ENCODE measurements around the gene ZBTB44. TPM values are rescaled to one million over a fixed set of nuclear protein-coding genes. Genes with fewer than 3 reads are reported as not detected.

The ZBTB44 gene
- total RNA-seq, 1 donor from 2014 or later: 32.5 TPM

DNA sequence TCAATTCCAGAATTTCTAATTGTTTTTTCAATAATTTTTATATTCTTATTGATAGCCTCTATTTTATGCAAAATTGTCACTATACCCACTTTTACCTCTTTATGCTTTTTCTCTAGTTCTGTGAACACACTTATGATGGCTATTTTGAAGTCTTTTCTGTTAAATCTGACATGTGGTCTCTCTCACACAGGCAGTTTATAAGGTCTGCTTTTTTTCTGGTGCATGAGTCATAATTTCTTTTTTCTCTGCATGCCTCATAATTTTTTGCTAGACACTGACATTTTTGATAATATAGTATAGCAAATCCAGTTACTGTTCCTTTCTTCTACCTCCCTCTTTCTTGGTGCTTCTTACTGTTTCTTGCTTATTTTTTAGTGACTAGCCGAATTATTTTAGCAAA, 36.0 kb downstream of the ZBTB44 start:
- Mint-ChIP-seq H3K27ac (ENCODE audit: unreplicated experiment) (no peak overlapping the region), H3K36me3 (ENCODE audit: unreplicated experiment) (peaks cover 3% of the 10 kb centered on the region), H3K27me3 (ENCODE audit: unreplicated experiment) (no peaks in the 10 kb centered on the region), H3K9me3 (ENCODE audit: unreplicated experiment) (peaks cover 5% of the 10 kb centered on the region), H3K4me3 (ENCODE audit: unreplicated experiment) (no peak overlapping the region), H3K4me1 (ENCODE audit: unreplicated experiment) (peaks cover 6% of the 10 kb centered on the region)
- TF ChIP-seq, protein P1, sequence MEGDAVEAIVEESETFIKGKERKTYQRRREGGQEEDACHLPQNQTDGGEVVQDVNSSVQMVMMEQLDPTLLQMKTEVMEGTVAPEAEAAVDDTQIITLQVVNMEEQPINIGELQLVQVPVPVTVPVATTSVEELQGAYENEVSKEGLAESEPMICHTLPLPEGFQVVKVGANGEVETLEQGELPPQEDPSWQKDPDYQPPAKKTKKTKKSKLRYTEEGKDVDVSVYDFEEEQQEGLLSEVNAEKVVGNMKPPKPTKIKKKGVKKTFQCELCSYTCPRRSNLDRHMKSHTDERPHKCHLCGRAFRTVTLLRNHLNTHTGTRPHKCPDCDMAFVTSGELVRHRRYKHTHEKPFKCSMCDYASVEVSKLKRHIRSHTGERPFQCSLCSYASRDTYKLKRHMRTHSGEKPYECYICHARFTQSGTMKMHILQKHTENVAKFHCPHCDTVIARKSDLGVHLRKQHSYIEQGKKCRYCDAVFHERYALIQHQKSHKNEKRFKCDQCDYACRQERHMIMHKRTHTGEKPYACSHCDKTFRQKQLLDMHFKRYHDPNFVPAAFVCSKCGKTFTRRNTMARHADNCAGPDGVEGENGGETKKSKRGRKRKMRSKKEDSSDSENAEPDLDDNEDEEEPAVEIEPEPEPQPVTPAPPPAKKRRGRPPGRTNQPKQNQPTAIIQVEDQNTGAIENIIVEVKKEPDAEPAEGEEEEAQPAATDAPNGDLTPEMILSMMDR (IDR thresholded peaks at IDR 0.05): no peak
- no peak for DNase-seq (ENCODE audit: extremely low spot score, unreplicated experiment)

DNA sequence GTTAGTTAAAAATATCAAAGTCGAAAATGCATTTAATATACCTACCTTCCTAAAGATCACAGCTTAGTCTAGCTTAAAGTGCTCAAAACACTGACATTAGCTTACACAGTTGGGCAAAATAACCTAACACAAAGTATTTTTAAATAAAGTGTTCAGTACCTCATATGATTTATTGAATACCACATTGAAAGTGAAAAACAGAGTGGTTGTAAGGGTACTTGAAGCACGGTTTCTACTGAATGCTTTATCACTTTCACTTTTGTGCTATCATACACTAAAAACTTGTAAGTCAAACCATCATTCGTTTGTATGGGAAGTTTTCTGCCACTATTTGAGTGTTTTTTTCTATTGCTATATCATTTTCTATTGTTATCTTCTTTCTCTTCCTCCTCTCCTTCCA, 36.6 kb downstream of the ZBTB44 start:
- Mint-ChIP-seq H3K27ac (ENCODE audit: unreplicated experiment) (no peak overlapping the region), H3K9me3 (ENCODE audit: unreplicated experiment) (peaks cover 5% of the 10 kb centered on the region), H3K27me3 (ENCODE audit: unreplicated experiment) (no peaks in the 10 kb centered on the region), H3K4me1 (ENCODE audit: unreplicated experiment) (peaks cover 6% of the 10 kb centered on the region), H3K4me3 (ENCODE audit: unreplicated experiment) (no peak overlapping the region), H3K36me3 (ENCODE audit: unreplicated experiment) (peaks cover 3% of the 10 kb centered on the region)
- TF ChIP-seq, protein P1 (IDR thresholded peaks at IDR 0.05): no peak
- no peak for DNase-seq (ENCODE audit: extremely low spot score, unreplicated experiment)

DNA sequence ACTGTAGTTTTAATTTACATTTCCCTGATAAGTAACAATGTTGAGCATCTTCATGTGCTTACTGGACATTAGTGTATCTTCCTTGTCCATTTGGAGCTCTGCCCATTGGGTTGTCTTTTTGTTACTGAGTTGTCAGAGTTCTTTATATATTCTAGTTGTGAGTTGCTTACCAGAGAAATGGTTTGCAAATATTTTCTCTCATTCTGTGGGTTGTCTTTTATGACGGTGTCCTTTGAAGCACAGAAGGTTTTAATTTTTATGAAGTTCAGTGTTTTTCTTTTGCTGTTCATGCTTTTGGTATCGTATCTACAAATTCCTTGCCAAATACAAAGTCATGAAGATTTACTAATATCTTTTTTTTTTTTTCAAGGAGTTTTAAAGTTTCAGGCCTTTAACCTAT, 42.4 kb downstream of the ZBTB44 start:
- Mint-ChIP-seq H3K27me3 (ENCODE audit: unreplicated experiment) (no peaks in the 10 kb centered on the region), H3K4me3 (ENCODE audit: unreplicated experiment) (no peak overlapping the region), H3K27ac (ENCODE audit: unreplicated experiment) (no peak overlapping the region), H3K4me1 (ENCODE audit: unreplicated experiment) (no peaks in the 10 kb centered on the region), H3K9me3 (ENCODE audit: unreplicated experiment) (no peaks in the 10 kb centered on the region), H3K36me3 (ENCODE audit: unreplicated experiment) (peaks cover 8% of the 10 kb centered on the region)
- DNase-seq (ENCODE audit: extremely low spot score, unreplicated experiment): no peak
- TF ChIP-seq, protein P1 (IDR thresholded peaks at IDR 0.05): no peak

DNA sequence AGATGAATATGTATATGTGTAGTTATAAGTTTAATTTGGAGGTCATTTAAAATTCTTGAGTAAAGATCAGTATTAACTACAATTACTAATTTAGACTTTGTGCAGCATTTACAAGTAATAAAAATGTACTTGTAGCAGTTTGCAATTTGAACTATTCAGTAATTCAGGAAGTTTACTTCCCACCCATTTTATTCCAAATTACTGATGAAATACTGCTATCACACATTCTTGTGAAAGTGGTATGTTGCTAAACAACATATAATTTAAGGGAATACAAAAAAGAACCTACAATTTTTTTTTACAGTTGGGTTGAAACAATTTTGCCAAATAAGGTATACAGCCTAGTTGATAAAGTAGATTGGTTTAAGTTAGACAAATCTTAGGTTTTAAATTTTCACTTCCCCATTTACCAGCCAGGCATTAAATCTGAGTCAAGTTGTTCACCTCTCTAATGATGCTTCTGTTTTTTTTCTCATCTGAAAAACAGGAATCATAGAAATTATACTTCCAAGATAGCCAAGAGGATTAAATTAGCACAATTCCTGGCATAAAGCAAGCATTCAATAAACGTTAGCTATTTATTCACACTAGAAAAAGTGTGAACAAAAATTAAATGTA, 45.3 kb downstream of the ZBTB44 start:
- Mint-ChIP-seq H3K27me3 (ENCODE audit: unreplicated experiment) (no peaks in the 10 kb centered on the region), H3K4me1 (ENCODE audit: unreplicated experiment) (no peaks in the 10 kb centered on the region), H3K27ac (ENCODE audit: unreplicated experiment) (no peak overlapping the region), H3K36me3 (ENCODE audit: unreplicated experiment) (peaks cover 13% of the 10 kb centered on the region), H3K9me3 (ENCODE audit: unreplicated experiment) (no peaks in the 10 kb centered on the region), H3K4me3 (ENCODE audit: unreplicated experiment) (no peak overlapping the region)
- TF ChIP-seq, protein P1 (IDR thresholded peaks at IDR 0.05): no peak
- no peak for DNase-seq (ENCODE audit: extremely low spot score, unreplicated experiment)

DNA sequence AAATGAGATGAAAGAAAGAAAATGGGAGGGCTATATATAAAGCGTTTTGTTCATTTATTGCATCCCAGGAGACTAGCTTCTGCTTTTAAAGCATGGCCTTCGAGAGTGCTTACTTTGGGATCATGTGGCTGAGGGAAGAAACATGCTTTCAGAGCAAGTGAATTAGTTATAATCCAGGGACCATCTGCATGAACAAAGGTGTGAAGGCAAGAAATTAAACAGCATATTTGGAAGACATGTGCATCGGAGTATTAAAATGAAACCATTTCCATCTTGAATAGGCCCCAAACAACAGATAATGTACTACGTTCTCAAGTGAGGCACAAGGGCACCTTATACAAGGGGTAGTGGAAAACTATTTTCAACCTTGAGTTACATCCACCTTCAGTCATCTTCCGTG, 51.4 kb downstream of the ZBTB44 start:
- H3K27ac Mint-ChIP-seq (ENCODE audit: unreplicated experiment): no peak overlapping the region

More for the DNA sequence above, 51.4 kb downstream of the ZBTB44 start:
- no peak for DNase-seq (ENCODE audit: extremely low spot score, unreplicated experiment)
- Mint-ChIP-seq H3K9me3 (ENCODE audit: unreplicated experiment) (peaks cover 10% of the 10 kb centered on the region), H3K27me3 (ENCODE audit: unreplicated experiment) (no peaks in the 10 kb centered on the region), H3K36me3 (ENCODE audit: unreplicated experiment) (peaks cover 31% of the 10 kb centered on the region), H3K4me1 (ENCODE audit: unreplicated experiment) (no peaks in the 10 kb centered on the region), H3K4me3 (ENCODE audit: unreplicated experiment) (no peak overlapping the region)
- TF ChIP-seq, protein P1 (IDR thresholded peaks at IDR 0.05): no peak

All from osteocyte (in vitro differentiated cells).